ENCODE measurements around the gene GIGYF1.
"Not testable (repeated sequence)": the region's sequence is repeated elsewhere in the genome, so short reads cannot be mapped to it uniquely, and the experiment has no call there.

The GIGYF1 gene, protein sequence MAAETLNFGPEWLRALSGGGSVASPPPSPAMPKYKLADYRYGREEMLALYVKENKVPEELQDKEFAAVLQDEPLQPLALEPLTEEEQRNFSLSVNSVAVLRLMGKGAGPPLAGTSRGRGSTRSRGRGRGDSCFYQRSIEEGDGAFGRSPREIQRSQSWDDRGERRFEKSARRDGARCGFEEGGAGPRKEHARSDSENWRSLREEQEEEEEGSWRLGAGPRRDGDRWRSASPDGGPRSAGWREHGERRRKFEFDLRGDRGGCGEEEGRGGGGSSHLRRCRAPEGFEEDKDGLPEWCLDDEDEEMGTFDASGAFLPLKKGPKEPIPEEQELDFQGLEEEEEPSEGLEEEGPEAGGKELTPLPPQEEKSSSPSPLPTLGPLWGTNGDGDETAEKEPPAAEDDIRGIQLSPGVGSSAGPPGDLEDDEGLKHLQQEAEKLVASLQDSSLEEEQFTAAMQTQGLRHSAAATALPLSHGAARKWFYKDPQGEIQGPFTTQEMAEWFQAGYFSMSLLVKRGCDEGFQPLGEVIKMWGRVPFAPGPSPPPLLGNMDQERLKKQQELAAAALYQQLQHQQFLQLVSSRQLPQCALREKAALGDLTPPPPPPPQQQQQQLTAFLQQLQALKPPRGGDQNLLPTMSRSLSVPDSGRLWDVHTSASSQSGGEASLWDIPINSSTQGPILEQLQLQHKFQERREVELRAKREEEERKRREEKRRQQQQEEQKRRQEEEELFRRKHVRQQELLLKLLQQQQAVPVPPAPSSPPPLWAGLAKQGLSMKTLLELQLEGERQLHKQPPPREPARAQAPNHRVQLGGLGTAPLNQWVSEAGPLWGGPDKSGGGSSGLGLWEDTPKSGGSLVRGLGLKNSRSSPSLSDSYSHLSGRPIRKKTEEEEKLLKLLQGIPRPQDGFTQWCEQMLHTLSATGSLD (N-terminal part only)
- total RNA-seq = 161 to 231 reads per million in 2 donors

DNA sequence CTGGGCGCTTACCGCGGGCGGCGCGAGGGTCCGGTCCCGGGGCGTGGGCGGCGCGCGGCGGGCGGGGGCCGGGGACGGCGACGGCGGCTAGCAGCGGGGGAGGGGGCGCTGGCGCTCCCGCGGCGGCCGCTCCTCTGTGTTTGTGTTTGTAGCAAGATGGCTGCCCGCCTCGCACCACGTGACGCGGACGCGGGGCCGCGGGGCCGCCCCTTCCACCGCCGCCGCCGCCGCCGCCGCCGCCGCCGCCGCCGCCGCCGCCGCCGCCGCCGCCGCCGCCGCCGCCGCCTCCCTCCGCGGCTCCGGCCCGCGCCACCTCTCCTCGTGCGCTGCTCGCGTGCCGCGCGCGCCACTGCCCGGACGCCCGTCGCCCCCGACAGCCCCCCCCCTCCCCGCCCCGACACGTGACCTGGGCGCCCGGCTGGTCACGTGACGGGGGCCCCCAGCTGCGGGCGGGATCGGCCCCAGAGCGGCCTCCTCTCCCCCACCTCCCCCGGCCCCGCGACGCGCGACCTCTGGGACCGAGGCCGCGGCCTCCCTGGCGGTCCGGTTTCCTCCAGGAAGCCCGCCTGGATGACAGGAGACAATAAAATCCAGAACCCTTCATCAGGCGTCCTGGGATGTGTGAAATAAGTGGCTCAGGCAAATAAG is at the start of gene GIGYF1:
Gene GIGYF1, minus strand, starts transcription at position 153 of the 648 bp plus-strand sequence. CDS start 6,012 bp downstream, outside the sequence.
- peak; percentile 49 to 84 (median 59) for DNase-seq

DNA sequence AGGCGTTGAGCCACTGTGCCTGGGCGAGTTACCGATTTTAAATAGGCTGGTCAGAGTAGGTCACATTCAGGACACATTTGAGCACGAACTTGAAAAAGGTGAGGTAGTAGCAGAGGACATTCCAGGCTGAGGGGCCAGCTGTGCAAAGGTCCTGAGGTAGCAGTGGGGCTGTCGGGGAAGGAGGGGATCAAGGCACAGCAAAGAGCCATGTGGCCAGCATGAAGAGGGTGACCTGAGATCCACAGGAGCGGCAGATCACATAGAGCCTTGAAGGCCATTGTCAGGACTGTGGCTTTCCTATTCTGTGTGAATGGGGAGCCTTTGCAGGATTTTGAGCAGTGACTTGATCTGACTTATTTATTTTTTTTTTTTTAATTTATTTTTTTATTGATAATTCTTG is 45.9 kb upstream of the GIGYF1 start:
- no peak for DNase-seq

DNA sequence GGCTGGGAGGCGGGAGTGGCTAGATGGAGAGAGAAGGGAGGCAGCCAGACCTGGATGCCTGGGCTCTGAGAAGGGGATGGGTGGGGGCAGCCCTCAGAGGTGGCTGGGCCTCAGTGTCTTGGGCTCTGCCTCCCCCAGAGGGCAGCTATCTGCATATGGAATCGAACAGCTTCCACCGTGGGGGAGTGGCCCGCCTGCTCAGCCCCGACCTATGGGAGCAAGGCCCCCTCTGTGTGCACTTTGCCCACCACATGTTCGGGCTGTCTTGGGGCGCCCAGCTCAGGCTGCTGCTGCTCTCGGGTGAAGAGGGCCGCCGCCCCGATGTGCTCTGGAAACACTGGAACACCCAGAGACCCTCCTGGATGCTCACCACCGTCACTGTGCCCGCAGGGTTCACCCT is 42.6 kb upstream of the GIGYF1 start:
- DNase-seq = no peak

DNA sequence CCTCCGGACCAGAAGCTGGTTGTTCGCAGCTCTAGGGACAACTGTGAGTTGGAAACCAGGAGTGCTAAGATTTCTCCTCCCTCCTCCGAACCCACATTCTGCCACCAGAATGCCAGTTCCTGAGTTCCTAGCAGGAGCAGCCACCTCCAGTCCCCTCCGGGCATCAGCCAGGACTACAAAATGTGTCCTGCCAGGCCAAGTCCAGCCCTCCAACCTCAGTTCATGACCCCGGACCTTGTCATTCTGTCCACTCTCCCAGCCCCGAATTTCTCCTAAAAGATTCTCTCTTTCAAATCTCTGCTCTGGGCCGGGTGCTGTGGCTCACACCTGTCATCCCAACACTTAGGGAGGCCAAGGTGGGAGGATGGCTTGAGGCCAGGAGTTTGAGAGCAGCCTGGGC is 41.7 kb upstream of the GIGYF1 start:
- DNase-seq = no peak

DNA sequence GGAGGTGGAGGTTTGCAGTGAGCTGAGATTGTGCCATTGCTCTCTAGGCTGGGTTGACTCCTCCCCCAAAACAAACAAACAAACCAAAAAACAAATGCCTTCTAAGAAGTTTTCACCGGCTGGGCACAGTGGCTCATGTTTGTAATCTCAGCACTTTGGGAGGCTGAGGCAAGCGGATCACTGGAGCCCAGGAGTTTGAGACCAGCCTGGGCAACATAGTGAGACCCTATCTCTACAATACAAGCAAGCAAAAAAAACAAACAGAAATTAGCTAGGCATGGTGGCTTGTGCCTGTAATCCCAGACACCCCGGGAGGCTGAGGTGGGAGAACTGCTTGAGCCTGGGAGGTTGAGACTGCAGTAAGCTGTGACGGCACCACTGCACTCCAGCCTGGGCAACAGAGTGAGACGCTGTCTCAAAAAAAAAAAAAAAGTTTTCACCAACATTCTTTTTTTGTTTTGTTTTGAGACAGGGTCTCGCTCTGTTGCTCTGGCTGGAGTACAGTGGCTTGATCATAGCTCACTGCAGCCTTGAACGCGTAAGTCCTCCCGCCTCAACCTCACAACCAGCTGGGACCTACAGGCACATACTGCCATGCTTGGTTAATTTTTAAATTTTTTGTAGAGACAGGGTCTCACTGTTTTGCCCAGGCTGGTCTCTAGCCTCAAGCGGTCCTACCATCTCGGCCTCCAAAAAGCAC is 38.0 kb upstream of the GIGYF1 start:
- no peak for DNase-seq

DNA sequence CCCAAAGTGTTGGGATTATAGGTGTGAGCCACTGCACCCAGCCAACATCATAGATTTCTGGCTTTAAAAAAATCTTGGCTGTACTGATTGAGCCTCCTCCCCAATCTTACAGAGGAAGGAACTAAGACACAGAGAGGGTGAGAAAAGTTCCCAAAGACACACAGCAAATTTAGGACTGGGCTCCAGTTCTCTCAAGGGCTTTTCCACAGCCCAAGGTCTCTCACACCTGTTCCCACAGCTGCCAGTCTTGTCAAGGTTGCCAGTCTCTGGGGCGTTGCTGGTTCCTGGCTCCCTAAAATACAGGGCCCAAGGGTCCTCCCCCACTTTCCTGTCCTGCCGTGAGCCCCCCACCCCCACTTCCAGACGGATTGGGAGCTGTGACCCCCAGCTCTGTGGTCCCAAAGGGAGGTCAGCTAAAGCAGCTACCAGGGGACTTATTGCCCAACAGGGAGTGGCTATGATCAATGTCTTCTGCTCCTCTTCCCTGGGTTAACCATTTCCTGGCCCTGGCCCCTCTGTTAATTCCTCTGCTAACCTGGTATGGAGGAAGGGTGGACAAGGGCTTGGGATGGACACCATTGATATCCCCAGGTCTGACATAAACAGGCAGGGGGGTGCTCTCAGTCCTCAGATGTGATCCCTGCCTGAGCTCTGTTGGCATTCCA is 36.2 kb upstream of the GIGYF1 start:
- DNase-seq = no peak

DNA sequence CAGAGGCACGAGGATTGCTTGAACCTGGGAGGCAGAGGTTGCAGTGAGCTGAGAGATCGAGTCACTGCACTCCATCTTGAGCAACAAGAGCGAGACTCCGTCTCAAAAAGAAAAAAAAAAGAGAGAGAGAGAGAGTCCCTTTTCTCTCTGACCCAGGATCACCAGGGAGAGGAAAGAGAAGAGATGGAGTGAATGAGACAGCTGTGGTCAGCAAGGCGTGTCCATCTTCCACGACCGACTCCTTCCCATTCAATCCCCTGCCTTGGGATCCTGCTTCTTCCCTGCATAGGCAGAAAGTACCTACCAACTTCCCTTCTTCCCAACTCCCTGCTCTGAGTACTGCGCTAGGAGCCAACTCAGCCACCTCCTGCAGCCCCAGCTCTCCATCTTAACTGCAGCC is 34.1 kb upstream of the GIGYF1 start:
- no peak for DNase-seq

DNA sequence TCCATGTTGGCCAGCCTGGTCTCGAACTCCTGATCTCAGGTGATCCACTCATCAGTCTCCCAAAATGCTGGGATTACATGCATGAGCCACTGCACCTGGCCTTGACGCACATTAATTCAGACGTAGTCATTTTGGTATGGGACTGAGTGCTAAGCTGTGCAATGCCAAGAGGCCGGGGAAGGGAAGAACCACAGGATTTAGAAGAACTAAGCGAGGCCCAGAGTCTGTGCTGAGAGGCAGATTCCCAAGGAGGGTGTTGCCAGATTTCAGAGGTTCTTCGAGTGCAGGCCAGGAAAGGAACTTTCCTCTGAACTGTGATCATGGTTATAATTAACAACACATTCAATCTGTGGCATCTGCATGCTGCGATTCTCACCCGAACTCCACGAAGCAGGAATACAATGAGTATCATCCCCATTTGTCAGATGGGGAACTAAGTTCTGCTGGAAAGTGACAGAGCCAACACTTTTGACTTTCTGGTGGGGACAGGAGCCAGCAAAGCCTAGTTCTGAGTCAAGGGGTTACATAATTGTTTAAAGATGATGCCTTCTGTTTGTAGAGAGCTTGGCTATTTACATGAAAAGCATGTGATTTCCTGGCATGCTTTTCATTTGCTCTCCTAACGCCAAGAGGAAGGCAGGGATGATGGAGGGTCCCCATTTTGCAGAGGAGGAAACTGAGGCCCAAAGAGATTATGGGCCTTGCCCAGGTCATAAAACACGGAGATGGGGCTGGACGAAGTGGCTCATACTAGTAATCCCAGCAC is 33.1 kb upstream of the GIGYF1 start:
- no peak for DNase-seq

DNA sequence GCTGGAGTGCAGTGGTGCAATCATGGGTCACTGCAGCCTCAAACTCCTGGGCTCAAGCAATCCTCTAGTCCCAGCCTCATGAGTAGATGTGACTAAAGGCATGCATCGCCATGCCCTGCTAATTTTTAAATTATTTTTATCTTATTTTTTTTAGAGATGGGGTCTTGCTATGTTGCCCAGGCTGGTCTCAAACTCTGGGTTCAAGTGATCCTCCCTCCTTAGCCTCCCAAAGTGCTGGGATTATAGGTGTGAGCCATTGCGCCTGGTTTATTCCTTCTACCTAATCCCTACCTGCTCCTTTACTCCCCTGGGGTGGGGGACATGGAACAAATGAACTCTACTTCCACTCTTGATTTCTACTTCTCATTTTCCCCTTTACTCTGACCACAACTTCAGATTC is 30.3 kb upstream of the GIGYF1 start:
- DNase-seq = not testable (repeated sequence)

DNA sequence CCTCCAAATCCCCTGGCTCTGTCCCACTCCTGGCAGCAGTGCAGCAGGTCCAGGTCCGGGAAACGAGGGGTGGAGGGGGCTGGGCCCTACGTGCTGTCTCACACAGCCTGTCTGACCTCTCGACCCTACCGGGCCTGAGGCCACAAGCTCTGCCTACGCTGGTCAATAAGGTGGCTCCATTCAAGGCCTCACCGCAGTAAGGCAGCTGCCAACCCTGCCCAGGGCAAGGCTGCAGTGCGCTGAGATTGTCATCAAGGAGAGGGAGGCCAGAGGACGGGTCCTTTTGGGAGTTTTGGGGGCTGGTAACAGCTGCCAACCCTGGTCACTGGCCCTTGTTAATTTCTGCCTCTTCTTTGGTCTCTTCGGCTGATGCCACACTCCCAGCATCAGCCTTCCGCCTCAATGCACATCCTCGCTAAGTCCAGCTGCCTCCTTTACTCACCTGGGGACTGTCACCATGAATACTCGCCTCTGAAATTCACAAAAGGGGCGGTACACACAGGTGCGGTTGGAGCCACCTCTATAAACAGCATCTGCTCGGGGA is 29.8 kb upstream of the GIGYF1 start:
- DNase-seq = no peak

DNA sequence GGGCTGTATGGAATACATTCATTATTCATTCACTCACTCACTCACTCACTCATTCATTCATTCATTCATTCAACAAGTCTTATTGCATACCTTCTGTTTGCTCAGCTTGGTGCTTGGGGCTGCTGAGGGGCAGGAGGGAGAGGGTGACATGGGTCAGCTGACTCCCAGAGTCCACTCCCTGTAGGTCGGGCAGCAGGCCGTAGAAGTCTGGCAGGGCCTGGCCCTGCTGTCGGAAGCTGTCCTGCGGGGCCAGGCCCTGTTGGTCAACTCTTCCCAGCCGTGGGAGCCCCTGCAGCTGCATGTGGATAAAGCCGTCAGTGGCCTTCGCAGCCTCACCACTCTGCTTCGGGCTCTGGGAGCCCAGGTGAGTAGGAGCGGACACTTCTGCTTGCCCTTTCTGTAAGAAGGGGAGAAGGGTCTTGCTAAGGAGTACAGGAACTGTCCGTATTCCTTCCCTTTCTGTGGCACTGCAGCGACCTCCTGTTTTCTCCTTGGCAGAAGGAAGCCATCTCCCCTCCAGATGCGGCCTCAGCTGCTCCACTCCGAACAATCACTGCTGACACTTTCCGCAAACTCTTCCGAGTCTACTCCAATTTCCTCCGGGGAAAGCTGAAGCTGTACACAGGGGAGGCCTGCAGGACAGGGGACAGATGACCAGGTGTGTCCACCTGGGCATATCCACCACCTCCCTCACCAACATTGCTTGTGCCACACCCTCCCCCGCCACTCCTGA is 28.6 kb upstream of the GIGYF1 start:
- DNase-seq = no peak

DNA sequence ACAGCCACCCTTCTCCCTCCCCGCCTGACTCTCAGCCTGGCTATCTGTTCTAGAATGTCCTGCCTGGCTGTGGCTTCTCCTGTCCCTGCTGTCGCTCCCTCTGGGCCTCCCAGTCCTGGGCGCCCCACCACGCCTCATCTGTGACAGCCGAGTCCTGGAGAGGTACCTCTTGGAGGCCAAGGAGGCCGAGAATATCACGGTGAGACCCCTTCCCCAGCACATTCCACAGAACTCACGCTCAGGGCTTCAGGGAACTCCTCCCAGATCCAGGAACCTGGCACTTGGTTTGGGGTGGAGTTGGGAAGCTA is 27.4 kb upstream of the GIGYF1 start:
- DNase-seq = no peak

DNA sequence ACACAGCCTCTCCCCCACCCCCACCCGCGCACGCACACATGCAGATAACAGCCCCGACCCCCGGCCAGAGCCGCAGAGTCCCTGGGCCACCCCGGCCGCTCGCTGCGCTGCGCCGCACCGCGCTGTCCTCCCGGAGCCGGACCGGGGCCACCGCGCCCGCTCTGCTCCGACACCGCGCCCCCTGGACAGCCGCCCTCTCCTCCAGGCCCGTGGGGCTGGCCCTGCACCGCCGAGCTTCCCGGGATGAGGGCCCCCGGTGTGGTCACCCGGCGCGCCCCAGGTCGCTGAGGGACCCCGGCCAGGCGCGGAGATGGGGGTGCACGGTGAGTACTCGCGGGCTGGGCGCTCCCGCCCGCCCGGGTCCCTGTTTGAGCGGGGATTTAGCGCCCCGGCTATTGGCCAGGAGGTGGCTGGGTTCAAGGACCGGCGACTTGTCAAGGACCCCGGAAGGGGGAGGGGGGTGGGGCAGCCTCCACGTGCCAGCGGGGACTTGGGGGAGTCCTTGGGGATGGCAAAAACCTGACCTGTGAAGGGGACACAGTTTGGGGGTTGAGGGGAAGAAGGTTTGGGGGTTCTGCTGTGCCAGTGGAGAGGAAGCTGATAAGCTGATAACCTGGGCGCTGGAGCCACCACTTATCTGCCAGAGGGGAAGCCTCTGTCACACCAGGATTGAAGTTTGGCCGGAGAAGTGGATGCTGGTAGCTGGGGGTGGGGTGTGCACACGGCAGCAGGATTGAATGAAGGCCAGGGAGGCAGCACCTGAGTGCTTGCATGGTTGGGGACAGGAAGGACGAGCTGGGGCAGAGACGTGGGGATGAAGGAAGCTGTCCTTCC is 26.8 kb upstream of the GIGYF1 start:
- no peak for DNase-seq

DNA sequence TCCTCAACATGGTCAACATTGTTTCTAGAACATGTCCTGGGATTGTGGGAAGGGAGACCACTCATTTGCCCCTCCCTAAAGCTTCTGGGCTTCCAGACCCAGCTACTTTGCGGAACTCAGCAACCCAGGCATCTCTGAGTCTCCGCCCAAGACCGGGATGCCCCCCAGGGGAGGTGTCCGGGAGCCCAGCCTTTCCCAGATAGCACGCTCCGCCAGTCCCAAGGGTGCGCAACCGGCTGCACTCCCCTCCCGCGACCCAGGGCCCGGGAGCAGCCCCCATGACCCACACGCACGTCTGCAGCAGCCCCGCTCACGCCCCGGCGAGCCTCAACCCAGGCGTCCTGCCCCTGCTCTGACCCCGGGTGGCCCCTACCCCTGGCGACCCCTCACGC is 26.2 kb upstream of the GIGYF1 start, which contains the start of gene EPO:
Gene EPO, plus strand, starts transcription at position 190 of the 392 bp plus-strand sequence. CDS start 513 bp downstream, outside the sequence.
- DNase-seq = no peak

DNA sequence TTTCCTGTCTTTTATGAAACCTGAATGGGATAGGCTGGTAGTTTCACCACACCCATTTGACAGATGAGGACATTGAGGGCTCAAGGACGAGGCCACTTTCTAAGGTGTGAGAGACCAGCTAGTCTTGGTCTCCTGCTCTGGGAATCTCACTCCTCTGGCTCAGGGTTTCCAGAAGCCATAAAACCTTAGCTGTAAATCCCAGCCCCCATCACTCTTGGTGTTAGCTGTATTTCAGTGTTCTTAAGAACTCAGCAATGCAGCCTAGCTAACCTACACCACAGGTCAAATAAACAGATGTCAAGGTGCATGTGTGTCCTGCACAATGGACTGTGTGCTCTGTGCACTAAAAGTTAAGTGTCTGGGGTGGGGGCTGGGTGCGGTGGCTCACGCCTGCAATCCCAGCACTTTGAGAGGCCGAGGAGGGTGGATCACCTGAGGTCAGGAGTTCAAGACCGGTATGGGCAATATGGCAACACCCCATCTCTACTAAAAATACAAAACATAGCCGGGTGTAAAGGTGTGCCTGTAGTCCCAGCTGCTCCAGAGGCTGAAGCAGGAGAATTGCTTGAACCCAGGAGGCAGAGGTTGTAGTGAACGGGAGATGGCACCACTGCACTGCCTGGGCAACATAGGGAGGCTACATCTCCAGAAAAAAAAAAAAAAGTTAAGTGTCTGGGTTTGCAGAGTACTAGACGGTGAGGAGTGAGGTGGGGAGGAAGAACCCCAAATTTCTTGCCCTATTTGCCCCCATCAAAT is 25.7 kb upstream of the GIGYF1 start:
- DNase-seq = no peak

DNA sequence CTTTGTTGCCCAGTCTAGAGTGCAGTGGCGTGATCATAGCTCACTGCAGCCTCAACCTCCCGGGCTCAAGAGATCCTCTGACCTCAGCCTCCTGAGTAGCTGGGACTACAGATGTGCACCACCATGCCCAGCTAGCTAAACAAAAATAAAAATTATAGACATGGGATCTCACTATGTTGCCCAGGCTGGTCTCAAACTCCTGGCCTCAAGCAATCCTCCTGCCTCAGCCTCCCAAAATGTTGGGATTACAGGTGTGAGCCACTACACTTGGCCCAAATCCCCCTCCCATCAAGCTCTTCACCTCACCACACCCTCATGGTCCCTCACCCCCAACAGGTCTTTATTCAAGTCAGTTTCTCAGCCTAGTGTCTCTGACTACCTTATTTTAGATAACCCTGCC is 23.0 kb upstream of the GIGYF1 start:
- not testable (repeated sequence) for DNase-seq

DNA sequence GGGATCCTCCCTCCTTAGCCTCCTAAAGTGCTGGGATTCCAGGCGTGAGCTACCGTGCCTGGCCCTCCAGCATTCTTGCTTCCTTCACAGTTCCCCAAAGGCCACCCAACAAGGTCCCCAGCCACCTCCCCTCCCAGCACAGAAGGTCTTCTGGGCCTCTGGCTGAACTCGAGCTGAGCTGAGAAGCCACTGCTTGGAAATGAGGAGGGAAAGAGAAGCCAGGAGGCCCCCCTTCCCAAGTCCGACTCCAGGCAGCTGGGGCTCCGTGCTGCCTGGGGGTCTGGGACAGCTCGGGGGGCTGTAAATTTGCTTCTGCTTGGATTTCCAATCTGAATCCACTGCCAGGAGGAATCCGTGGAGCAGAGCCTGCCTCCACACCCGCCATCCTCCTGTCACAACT is 20.7 kb upstream of the GIGYF1 start:
- DNase-seq = no peak

DNA sequence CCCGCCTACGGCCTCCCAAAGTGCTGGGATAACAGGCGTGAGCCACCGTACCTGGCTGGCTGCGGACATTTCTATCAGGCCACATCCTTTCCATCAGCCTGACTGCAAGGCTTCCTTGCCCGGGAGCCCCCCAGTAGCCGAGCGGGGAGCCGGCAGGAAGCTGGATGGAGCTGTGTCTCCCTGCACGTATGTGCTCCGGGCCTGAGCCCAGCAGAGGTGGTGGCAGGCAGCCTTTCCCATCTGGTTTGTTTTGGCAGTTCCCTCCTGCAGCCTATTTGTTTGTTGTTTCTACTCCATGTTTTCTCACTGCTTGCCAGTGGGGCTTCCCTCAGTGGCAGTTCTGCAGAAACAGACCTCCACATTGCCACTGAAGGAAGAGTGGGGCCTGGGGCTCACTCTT is 17.3 kb upstream of the GIGYF1 start:
- no peak for DNase-seq
